AG20443 (cell line): ENCODE data around the gene IPMK.

Experiments used
- DNase-seq: peaks from one replicate; pipeline ENCODE4 v3.0.0; 2012; ENCODE audit warnings: low spot score, mixed read lengths

The IPMK gene

DNA sequence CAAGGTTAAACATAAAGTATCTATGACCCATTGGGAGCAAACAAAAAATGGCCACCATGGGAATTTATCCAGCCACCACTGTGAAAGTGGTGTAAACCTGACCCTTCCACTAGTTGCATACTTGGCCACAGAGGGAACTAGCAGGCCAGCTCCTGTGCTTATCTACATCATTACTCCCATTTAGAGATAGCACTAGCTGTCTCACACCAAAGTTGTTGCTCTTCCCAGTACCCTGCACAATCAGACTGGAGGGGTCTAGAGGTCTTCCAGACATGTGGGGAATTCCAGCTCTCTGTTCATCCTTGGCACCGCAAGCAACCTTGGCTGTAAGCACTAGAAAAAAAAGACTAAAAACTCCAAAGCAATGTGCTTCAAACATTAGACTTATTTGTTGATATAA lies 113.9 kb downstream of the IPMK start:
- no peak for DNase-seq

DNA sequence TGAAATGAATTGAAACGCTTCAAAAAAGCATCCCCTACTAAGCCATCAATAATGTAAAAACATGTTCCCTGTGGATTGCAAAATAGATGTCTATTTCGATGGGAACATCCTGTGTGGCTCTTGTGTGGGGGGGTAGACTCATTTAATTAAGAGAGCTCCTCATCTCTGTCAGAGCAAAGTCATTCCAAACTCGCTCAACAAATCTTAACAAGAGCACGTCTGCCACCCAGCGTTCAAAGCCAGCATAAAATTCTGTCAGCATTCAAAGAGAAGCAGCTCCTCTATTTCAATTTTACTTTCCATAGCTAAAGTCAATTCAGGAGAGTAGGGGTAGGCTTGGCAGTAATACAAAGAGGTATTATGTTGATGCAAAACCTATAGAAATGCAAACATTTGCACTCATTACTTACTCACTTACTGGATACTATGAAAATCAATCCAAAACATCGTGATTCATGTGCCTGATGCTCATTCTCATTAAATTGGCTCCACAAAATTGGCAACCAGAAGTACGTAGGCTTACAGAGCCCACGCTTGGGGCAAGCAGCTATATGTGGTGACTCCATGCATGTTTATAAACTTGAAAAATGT lies 114.9 kb downstream of the IPMK start:
- peak; percentile 60 for DNase-seq

DNA sequence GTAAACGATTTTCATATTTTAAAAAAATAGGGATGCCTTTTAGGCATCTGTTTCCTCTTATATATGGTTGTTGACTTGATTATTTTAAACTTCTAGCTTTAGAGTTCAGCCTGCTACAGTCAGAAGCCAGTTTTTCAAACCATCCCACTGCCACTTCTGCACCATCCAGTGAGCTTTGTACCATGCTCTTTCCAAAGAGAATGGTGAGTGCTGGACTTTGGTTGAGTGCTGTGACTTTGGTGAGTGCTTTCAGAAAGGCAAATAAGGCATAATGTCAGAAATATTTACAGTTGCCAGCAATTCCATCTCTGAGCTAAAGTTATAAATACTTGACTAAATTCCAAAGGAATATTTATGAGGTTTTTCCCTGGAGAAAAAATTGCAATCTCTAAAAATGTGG lies 117.4 kb downstream of the IPMK start:
- no peak for DNase-seq

DNA sequence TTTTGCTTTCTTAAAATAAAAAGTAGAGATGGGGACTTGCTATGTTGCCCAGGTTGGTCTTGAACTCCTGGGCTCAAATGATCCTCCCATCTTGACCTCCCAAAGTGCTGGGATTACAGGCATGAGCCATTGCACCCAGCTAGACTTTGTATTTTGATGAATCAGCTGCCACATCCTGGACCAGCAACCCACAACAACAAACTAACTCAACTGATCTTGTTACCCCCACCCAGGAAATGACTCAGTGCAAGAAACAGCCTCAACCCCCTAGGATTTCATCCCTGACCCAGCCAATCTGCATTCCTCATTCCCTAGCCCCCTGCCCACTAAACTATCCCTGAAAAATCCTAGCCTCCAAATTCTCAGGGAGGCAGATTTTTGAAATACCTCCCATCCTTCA lies 123.8 kb downstream of the IPMK start:
- no peak for DNase-seq
